GM15510 (cell line): Measurements from ENCODE around the gene FEV.

Experiments
- POLR2A ChIP-seq: IDR thresholded peaks from 3 replicates; pipeline ENCODE4 v1.6.1; 2011; ENCODE audit warnings: borderline replicate concordance; ENCODE audit not compliant: insufficient read length; ENCODE audit errors: extremely low read depth

Gene FEV

GRCh38 chr2:219022041-219022440 is 37.1 kb upstream of the FEV start:
- no peak for TF ChIP-seq POLR2A

- no peak for TF ChIP-seq POLR2A
Observed at GRCh38 chr2:219021591-219021990, 36.6 kb upstream of the FEV start.

- no peak for TF ChIP-seq POLR2A
Observed at GRCh38 chr2:219020604-219021365, 35.8 kb upstream of the FEV start.

GRCh38 chr2:219019436-219019835 is 34.5 kb upstream of the FEV start:
- no peak for TF ChIP-seq POLR2A

- no peak for TF ChIP-seq POLR2A
Observed at GRCh38 chr2:219018726-219019125, 33.7 kb upstream of the FEV start.

GRCh38 chr2:219018286-219018685 is 33.3 kb upstream of the FEV start:
- no peak for TF ChIP-seq POLR2A

GRCh38 chr2:219017201-219017931 is 32.4 kb upstream of the FEV start:
- no peak for TF ChIP-seq POLR2A

GRCh38 chr2:219016721-219017120 is 31.7 kb upstream of the FEV start:
- no peak for TF ChIP-seq POLR2A

- TF ChIP-seq POLR2A, result no peak
Observed at GRCh38 chr2:219010873-219011272, 25.9 kb upstream of the FEV start.

GRCh38 chr2:219010162-219010756 is 25.3 kb upstream of the FEV start:
- TF ChIP-seq POLR2A, result no peak

- TF ChIP-seq POLR2A, result no peak
Observed at GRCh38 chr2:219009294-219009693, 24.3 kb upstream of the FEV start.

- no peak for TF ChIP-seq POLR2A
Observed at GRCh38 chr2:219003979-219004378, 19.0 kb upstream of the FEV start.

- TF ChIP-seq POLR2A, result no peak
Observed at GRCh38 chr2:219003267-219003634, 18.3 kb upstream of the FEV start.

- no peak for TF ChIP-seq POLR2A
Observed at GRCh38 chr2:219002395-219003266, 17.6 kb upstream of the FEV start.
